C4-2B (cell line): Measurements from ENCODE around the gene PAOX.

Experiments used
- H3K27ac ChIP-seq: fragments of 450-650 bp; 2 replicates; pipeline ENCODE4 v1.5.1; 2017
- CTCF ChIP-seq: fragments of 450-650 bp; conservative IDR thresholded peaks from 2 replicates; pipeline ENCODE4 v1.5.1; 2017; ENCODE audit warnings: mild to moderate bottlenecking
- ZFX ChIP-seq: fragments of 450-650 bp; IDR thresholded peaks from 2 replicates; pipeline ENCODE4 v1.6.1; 2017

The PAOX gene

GRCh38 chr10:133438711-133439273 is 59.7 kb downstream of the PAOX start:
- peak; percentile 59 for TF ChIP-seq CTCF
- no peak for TF ChIP-seq ZFX
- H3K27ac ChIP-seq: no peak overlapping the region

- H3K27ac ChIP-seq: no peak overlapping the region
- TF ChIP-seq ZFX (no peak), CTCF (no peak)
These were observed 60.7 kb downstream of the PAOX start for GRCh38 chr10:133439517-133440461.

- H3K27ac ChIP-seq: no peak overlapping the region
- TF ChIP-seq ZFX (no peak), CTCF (no peak)
These were observed 61.7 kb downstream of the PAOX start for GRCh38 chr10:133440633-133441285.
